ENCODE measurements around the gene ZNF296.

The ZNF296 gene

DNA sequence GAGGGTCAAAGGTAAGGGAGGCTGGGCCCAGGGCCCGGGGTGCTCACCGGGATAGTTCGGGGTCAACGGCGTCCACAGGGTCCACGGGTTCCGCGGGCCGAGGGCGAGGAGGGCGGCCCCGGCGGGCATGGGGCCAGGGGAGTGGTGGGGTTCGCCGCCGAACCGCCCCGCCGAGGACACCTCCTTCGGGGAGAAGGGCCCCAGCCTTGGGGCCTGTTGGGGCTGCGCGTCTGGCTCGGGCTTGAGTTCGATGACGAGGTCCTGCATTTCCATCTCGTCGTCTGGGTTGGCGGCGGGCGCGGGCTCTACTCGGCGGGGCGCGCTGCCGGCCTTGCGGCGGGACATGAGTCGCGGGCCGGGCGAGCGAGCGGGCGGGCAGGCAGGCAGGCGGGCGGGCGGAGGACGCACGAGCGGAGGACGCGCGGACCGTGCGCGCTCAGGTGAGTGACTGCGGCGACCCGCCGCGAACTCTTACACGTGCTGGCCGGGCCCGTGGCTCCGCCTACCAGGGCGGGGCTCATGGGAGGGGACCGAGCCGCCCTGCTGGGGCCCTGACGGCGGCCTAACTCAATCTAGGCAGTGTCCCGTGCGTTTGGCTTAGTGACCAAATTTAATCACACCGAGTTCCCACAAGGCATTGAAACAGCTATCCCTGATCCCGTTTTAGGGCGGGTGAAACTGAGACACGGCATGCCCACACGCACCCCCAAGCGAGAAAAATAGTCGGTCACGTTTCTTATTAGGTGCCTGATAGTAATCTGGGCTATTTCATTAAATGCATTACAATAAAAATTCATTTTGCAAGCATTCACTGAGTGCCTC lies at the start of gene ZNF296:
TSS of gene ZNF296 (minus strand) at position 450 of the 822 bp plus-strand sequence. CDS start at position 345, 105 bp downstream.
- DNase-seq (ENCODE audit: low spot score): peak; percentile 84
- CTCF ChIA-PET: interaction anchor here (0.6 kb wide), 1 partner anchor 13 kb away, joined by 4 read pairs; no protein-coding TSS in a partner anchor
- POLR2A ChIA-PET (ENCODE audit: low non-redundant PET): no interaction called here
- TF ChIP-seq CTCF (conservative IDR thresholded peaks at IDR 0.05; ENCODE audit: low read depth): no peak
- H3K27ac ChIP-seq: peak within 1 kb of the TSS; percentile 90

- TF ChIP-seq CTCF (conservative IDR thresholded peaks at IDR 0.05; ENCODE audit: low read depth): no peak
- H3K27ac ChIP-seq: peak overlapping the region; percentile 29
- ChIA-PET CTCF (interaction anchor here (0.6 to 1.3 kb wide), 2 partner anchors 22 to 108 kb away, joined by 3 read pairs; no protein-coding TSS in a partner anchor), POLR2A (ENCODE audit: low non-redundant PET) (no interaction called here)
- no peak for DNase-seq (ENCODE audit: low spot score)
Observed at GRCh38 chr19:45125360-45125759, 49.1 kb upstream of the ZNF296 start.

GRCh38 chr19:45124021-45124420 lies 47.7 kb upstream of the ZNF296 start:
- DNase-seq (ENCODE audit: low spot score): no peak
- POLR2A ChIA-PET (ENCODE audit: low non-redundant PET): no interaction called here
- peak overlapping the region; percentile 29 for H3K27ac ChIP-seq
- CTCF ChIA-PET: interaction anchor here (0.7 kb wide), 1 partner anchor 159 kb away, joined by 5 read pairs; no protein-coding TSS in a partner anchor
- TF ChIP-seq CTCF (conservative IDR thresholded peaks at IDR 0.05; ENCODE audit: low read depth): no peak

DNA sequence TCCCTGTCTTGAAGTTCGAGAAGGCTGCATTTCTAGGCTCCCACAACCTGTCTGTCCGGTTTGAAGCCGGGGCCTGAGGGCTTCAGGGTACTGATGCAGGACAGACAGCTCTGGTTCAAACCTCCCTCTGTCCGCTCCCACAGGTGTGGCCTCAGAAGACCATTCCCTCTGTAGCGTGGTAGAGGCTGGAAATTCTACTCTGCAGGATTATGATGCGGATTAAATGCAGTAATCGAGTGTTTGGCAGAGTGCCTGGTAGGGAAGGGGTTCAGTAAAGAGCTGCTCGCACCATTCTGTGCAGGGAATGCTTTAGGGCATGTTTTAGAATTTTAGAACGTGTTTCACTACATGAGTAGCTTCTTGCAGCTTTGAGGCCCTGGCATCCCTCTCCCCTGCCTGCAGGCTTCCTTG lies 47.2 kb upstream of the ZNF296 start:
- peak; percentile 57 for DNase-seq (ENCODE audit: low spot score)
- H3K27ac ChIP-seq: peak overlapping the region; percentile 29
- ChIA-PET POLR2A (ENCODE audit: low non-redundant PET) (no interaction called here), CTCF (no interaction called here)
- TF ChIP-seq CTCF (conservative IDR thresholded peaks at IDR 0.05; ENCODE audit: low read depth): no peak

- no peak for TF ChIP-seq CTCF (conservative IDR thresholded peaks at IDR 0.05; ENCODE audit: low read depth)
- DNase-seq (ENCODE audit: low spot score): no peak
- H3K27ac ChIP-seq: peak overlapping the region; percentile 29
- ChIA-PET POLR2A (ENCODE audit: low non-redundant PET) (no interaction called here), CTCF (no interaction called here)
Observed at GRCh38 chr19:45122832-45123231, 46.6 kb upstream of the ZNF296 start.

DNA sequence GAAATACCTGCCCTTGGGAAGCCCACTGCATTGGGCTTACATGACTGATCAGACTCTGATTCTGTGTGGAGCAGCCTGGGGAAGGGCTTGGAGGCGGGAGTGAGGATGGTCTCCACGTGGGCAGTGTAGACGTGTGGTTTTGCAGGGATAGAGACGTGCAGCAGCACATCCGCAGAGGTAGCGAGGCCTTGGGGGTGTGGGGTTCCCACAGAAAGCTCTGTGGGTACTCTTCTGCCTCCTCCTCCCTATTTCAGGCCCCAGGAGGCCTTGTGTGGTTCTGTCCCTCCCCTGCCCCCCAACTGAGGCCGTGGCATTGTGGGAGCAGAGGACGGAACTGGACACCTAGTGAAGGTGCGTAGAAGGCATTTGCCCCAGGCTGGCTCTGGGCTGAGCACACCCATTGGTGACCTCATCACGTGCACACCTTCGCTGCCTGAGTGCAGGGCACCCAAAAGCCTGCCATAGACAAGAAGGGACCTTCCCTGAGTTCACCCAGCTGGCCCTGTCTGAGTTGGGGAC lies 45.6 kb upstream of the ZNF296 start:
- H3K27ac ChIP-seq: no peak overlapping the region
- CTCF ChIA-PET: interaction anchor here (0.9 kb wide), 1 partner anchor 16 kb away, joined by 3 read pairs; no protein-coding TSS in a partner anchor
- POLR2A ChIA-PET (ENCODE audit: low non-redundant PET): no interaction called here
- TF ChIP-seq CTCF (conservative IDR thresholded peaks at IDR 0.05; ENCODE audit: low read depth): no peak
- no peak for DNase-seq (ENCODE audit: low spot score)
